Ammon's horn (tissue), 1 donor: ENCODE measurements around the gene N4BP2L1.
"Not testable (repeated sequence)": the region's sequence is repeated elsewhere in the genome, so short reads cannot be mapped to it uniquely, and the experiment has no call there.

Source experiments
- DNase-seq: peaks from one replicate; pipeline ENCODE4 v3.0.0-alpha.2; 2016; ENCODE audit warnings: low spot score

N4BP2L1 gene

DNA sequence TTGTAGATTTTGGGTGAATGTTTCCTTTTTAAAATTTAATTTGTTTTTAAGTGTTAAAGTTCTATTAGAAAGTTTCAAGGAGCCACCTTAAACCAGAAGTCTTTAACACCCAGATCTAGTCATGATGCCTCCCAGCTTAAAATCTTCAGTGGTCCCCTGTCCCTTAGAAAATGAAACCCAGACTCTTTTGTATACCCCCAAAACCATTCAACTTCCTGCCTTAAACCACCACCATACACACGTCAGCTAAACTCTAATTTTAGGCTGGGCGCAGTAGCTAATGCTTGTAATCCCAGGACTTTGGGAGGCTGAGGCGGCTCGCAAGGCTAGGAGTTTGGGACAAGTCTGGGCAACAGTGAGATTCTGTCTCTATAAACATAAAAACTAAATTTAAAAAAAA is 37.9 kb downstream of the N4BP2L1 start:
- no peak for DNase-seq

DNA sequence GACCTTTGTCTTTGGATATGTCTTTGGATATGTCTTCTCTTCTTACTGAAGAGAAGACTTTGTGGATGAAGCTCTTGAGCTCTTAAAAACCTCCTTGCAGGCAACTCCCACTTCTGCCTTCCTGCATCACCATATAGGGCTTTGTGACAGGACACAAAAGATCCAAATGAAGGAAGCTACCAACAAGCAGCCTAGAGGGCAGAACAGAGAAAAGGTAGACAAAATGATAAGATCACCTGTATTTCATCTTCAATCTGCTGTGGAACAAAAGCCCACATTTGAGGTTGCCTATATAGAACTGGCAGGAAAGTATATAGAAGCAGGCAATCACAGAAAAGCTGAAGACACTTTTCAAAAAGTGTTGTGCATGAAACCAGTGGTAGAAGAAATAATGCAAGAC is 42.5 kb downstream of the N4BP2L1 start:
- no peak for DNase-seq

- DNase-seq = no peak
These were observed 43.2 kb downstream of the N4BP2L1 start for GRCh38 chr13:32384702-32385101.

GRCh38 chr13:32383836-32384618 is 43.9 kb downstream of the N4BP2L1 start:
- no peak for DNase-seq

GRCh38 chr13:32381539-32381938 is 46.4 kb downstream of the N4BP2L1 start:
- DNase-seq = peak; percentile 65

DNA sequence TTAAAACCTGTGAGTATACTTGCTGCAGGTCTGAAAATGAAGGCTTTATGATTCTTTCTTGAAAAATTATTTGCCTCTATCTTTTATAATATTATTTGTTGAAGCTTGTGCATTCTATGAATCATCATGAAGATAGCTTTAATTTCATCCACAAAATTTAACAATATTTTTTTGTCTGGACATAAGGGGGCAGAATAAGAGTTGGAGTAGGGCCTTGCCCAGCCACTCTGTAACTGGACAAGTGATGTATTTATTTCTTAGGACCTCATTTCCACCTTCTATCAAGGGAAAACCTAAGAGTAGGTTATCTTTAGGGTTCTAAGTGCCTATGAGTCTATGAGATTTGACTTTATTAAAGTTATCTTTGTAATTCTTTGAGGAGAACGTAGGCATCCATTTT is 49.9 kb downstream of the N4BP2L1 start:
- no peak for DNase-seq

DNA sequence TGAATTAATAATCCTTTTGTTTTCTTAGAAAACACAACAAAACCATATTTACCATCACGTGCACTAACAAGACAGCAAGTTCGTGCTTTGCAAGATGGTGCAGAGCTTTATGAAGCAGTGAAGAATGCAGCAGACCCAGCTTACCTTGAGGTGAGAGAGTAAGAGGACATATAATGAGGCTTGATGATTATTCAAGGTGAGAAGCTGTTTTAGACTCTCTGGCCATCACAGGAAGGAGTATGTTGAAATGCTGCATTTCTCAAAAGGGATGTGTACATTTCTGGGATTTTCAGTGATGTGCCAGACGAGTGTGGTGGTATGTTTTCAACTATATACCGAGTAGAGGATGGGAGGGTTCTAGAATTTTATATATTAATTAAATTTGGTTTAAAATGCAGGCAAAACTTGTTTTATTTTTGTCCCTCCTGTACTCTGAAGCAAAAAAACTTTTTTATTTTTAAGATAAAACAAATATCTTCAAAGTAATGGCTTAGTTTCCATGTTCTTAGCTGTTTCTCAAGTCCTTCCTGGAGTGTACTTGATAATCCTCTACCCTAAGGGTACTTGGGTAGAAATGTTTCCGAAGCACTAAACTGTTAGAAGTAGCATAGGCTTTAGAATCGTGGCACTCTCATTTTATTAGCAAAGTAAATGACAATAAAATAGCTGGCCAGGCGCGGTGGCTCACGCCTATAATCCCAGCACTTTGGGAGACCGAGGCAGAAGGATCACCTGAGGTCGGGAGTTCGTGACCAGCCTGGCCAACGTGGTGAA is 51.1 kb downstream of the N4BP2L1 start:
- no peak for DNase-seq

- DNase-seq = no peak
These were observed 57.1 kb downstream of the N4BP2L1 start for GRCh38 chr13:32370805-32371204.

- DNase-seq = no peak
These were observed 65.4 kb downstream of the N4BP2L1 start for GRCh38 chr13:32362574-32362973.

DNA sequence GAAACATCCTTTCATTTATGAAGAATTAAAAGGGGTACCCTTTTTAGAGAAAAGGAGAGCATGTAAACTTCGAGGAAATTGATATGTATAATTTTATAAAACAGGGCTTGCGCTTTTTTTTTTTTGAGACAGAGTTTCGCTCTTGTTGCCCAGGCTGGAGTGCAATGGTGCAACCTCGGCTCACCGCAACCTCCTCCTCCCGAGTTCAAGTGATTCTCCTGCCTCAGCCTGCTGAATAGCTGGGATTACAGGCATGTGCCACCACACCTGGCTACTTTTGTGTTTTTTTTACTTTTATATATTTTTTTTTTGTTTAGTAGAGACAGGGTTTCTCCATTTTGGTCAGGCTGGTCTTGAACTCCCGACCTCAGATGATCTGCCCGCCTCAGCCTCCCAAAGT is 72.0 kb downstream of the N4BP2L1 start:
- not testable (repeated sequence) for DNase-seq

DNA sequence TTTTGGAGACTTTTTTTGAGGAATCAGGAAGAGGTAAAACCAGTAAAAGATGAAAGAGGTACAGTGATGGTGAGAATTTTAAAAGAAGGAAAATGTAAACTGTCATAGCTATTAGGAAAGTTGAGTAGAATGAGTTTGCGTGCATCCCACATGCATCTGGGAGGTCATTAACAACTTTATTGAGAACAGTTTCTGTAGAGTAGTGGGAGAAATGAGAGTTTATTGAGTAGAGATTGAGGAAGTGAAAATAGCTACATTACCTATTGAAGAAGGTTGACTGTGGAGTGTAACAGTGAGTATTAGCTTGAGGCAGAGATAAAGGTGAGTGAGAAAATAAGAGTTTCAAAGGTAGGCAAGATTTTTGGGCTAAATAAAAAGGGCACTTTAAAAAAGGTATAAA is 73.9 kb downstream of the N4BP2L1 start:
- DNase-seq = no peak

GRCh38 chr13:32350839-32351441 is 77.0 kb downstream of the N4BP2L1 start:
- not testable (repeated sequence) for DNase-seq
